ENCODE results near the gene TMEM54.

TMEM54 gene

GRCh38 chr1:32864375-32865019 is 36.7 kb downstream of the TMEM54 start:
- DNase-seq (ENCODE audit: low read depth, low spot score) = no peak

- no peak for DNase-seq (ENCODE audit: low read depth, low spot score)
Measured at GRCh38 chr1:32863881-32864245, 37.3 kb downstream of the TMEM54 start.

- no peak for DNase-seq (ENCODE audit: low read depth, low spot score)
Measured at GRCh38 chr1:32863218-32863880, 37.8 kb downstream of the TMEM54 start.

GRCh38 chr1:32861904-32862695 is 39.1 kb downstream of the TMEM54 start:
- no peak for DNase-seq (ENCODE audit: low read depth, low spot score)

GRCh38 chr1:32860566-32860965 is 40.6 kb downstream of the TMEM54 start:
- DNase-seq (ENCODE audit: low read depth, low spot score) = no peak

- no peak for DNase-seq (ENCODE audit: low read depth, low spot score)
Measured at GRCh38 chr1:32859915-32860314, 41.3 kb downstream of the TMEM54 start.

GRCh38 chr1:32858791-32859190 is 42.4 kb downstream of the TMEM54 start:
- no peak for DNase-seq (ENCODE audit: low read depth, low spot score)

GRCh38 chr1:32858136-32858535 is 43.1 kb downstream of the TMEM54 start:
- no peak for DNase-seq (ENCODE audit: low read depth, low spot score)

GRCh38 chr1:32855861-32856617 is 45.1 kb downstream of the TMEM54 start:
- DNase-seq (ENCODE audit: low read depth, low spot score) = no peak

- DNase-seq (ENCODE audit: low read depth, low spot score) = no peak
Measured at GRCh38 chr1:32848354-32849063, 52.7 kb downstream of the TMEM54 start.

Measured in activated naive CD8-positive, alpha-beta T cell treated with anti-CD3 and anti-CD28 coated beads, Interleukin-2, amount 50 U/mL, for 16 hours (primary cell).